Measurements from ENCODE around the gene FBXO17. TPM values are rescaled to one million over a fixed set of nuclear protein-coding genes. Genes with fewer than 3 reads are reported as not detected.
"Not testable (repeated sequence)": the region's sequence is repeated elsewhere in the genome, so short reads cannot be mapped to it uniquely, and the experiment has no call there.

Gene FBXO17
- total RNA-seq, 2 donors from 2014 or later: not detected

GRCh38 chr19:38997576-38997975 is 22.0 kb upstream of the FBXO17 start:
- H3K27me3 Mint-ChIP-seq (ENCODE audit: low read depth): peaks cover 14% of the 10 kb centered on the region
- H3K27ac Mint-ChIP-seq; DNase-seq; H3K4me1 Mint-ChIP-seq (ENCODE audit: low read depth); H3K9me3 Mint-ChIP-seq; H3K4me3 Mint-ChIP-seq; H3K36me3 Mint-ChIP-seq (ENCODE audit: insufficient read depth in 2 of 2); ATAC-seq (replicated peaks in 1 of 2): not testable (repeated sequence)

GRCh38 chr19:38993271-38993670 is 17.7 kb upstream of the FBXO17 start:
- no peaks in the 10 kb centered on the region for H3K4me1 Mint-ChIP-seq (ENCODE audit: low read depth)

GRCh38 chr19:38990949-38991697 is 15.6 kb upstream of the FBXO17 start:
- H3K36me3 Mint-ChIP-seq (ENCODE audit: insufficient read depth in 2 of 2): peaks cover 0 to 2% of the 10 kb centered on the region in 2 donors
- H3K4me3 Mint-ChIP-seq: no peak overlapping the region
- peaks cover 35% of the 10 kb centered on the region for H3K27me3 Mint-ChIP-seq (ENCODE audit: low read depth)
- no peak for DNase-seq
- no peaks in the 10 kb centered on the region for H3K9me3 Mint-ChIP-seq
- no peak overlapping the region for H3K27ac Mint-ChIP-seq
- ATAC-seq (replicated peaks in 1 of 2): no peak
- no peaks in the 10 kb centered on the region for H3K4me1 Mint-ChIP-seq (ENCODE audit: low read depth)

More at GRCh38 chr19:38993271-38993670, 17.7 kb upstream of the FBXO17 start:
- H3K27ac Mint-ChIP-seq: no peak overlapping the region
- no peaks in the 10 kb centered on the region for H3K9me3 Mint-ChIP-seq
- ATAC-seq (replicated peaks in 1 of 2) (peak in 1 of 2 donors; percentile 33), DNase-seq (no peak)
- no peak overlapping the region for H3K4me3 Mint-ChIP-seq
- H3K27me3 Mint-ChIP-seq (ENCODE audit: low read depth): peaks cover 30% of the 10 kb centered on the region
- peaks cover 0 to 2% of the 10 kb centered on the region in 2 donors for H3K36me3 Mint-ChIP-seq (ENCODE audit: insufficient read depth in 2 of 2)

- not testable (repeated sequence) for H3K4me1 Mint-ChIP-seq (ENCODE audit: low read depth); H3K27ac Mint-ChIP-seq; H3K9me3 Mint-ChIP-seq; H3K36me3 Mint-ChIP-seq (ENCODE audit: insufficient read depth in 2 of 2); H3K4me3 Mint-ChIP-seq; ATAC-seq (replicated peaks in 1 of 2); DNase-seq
- peaks cover 38% of the 10 kb centered on the region for H3K27me3 Mint-ChIP-seq (ENCODE audit: low read depth)
Observed at GRCh38 chr19:38989614-38990013, 14.1 kb upstream of the FBXO17 start.

- ATAC-seq (replicated peaks in 1 of 2): no peak
- peaks cover 38% of the 10 kb centered on the region for H3K27me3 Mint-ChIP-seq (ENCODE audit: low read depth)
- H3K9me3 Mint-ChIP-seq: peaks cover 0 to 2% of the 10 kb centered on the region in 2 donors
- no peak overlapping the region for H3K27ac Mint-ChIP-seq
- H3K36me3 Mint-ChIP-seq (ENCODE audit: insufficient read depth in 2 of 2): no peaks in the 10 kb centered on the region
- no peak overlapping the region for H3K4me3 Mint-ChIP-seq
- no peaks in the 10 kb centered on the region for H3K4me1 Mint-ChIP-seq (ENCODE audit: low read depth)
- DNase-seq: no peak
Observed at GRCh38 chr19:38989066-38989605, 13.6 kb upstream of the FBXO17 start.

- not testable (repeated sequence) for H3K4me3 Mint-ChIP-seq; H3K4me1 Mint-ChIP-seq (ENCODE audit: low read depth); H3K36me3 Mint-ChIP-seq (ENCODE audit: insufficient read depth in 2 of 2); H3K27ac Mint-ChIP-seq; H3K9me3 Mint-ChIP-seq; ATAC-seq (replicated peaks in 1 of 2); DNase-seq
- H3K27me3 Mint-ChIP-seq (ENCODE audit: low read depth): peaks cover 38% of the 10 kb centered on the region
Observed at GRCh38 chr19:38988627-38989026, 13.1 kb upstream of the FBXO17 start.

GRCh38 chr19:38987745-38988144 is 12.2 kb upstream of the FBXO17 start:
- not testable (repeated sequence) for DNase-seq; H3K27ac Mint-ChIP-seq; ATAC-seq (replicated peaks in 1 of 2); H3K9me3 Mint-ChIP-seq; H3K36me3 Mint-ChIP-seq (ENCODE audit: insufficient read depth in 2 of 2); H3K4me3 Mint-ChIP-seq; H3K4me1 Mint-ChIP-seq (ENCODE audit: low read depth)
- H3K27me3 Mint-ChIP-seq (ENCODE audit: low read depth): peaks cover 30% of the 10 kb centered on the region

GRCh38 chr19:38985262-38985661 is 9.7 kb upstream of the FBXO17 start:
- Mint-ChIP-seq H3K9me3 (peaks cover 4 to 6% of the 10 kb centered on the region in 2 donors), H3K4me3 (no peak overlapping the region), H3K4me1 (ENCODE audit: low read depth) (no peaks in the 10 kb centered on the region), H3K36me3 (ENCODE audit: insufficient read depth in 2 of 2) (peaks cover 4 to 5% of the 10 kb centered on the region in 2 donors), H3K27ac (no peak overlapping the region), H3K27me3 (ENCODE audit: low read depth) (peaks cover 27% of the 10 kb centered on the region)
- DNase-seq (no peak), ATAC-seq (replicated peaks in 1 of 2) (no peak)

GRCh38 chr19:38980583-38981374 is 5.2 kb upstream of the FBXO17 start:
- Mint-ChIP-seq H3K4me3 (no peak overlapping the region), H3K27ac (no peak overlapping the region), H3K4me1 (ENCODE audit: low read depth) (peaks cover 30% of the 10 kb centered on the region), H3K9me3 (peaks cover 4 to 6% of the 10 kb centered on the region in 2 donors), H3K36me3 (ENCODE audit: insufficient read depth in 2 of 2) (peaks cover 4 to 5% of the 10 kb centered on the region in 2 donors), H3K27me3 (ENCODE audit: low read depth) (peaks cover 24% of the 10 kb centered on the region)
- ATAC-seq (replicated peaks in 1 of 2) (no peak), DNase-seq (no peak)

GRCh38 chr19:38979812-38980211 is 4.3 kb upstream of the FBXO17 start:
- Mint-ChIP-seq H3K27me3 (ENCODE audit: low read depth) (peaks cover 29% of the 10 kb centered on the region), H3K9me3 (peaks cover 4% of the 10 kb centered on the region in 2 donors), H3K27ac (no peak overlapping the region), H3K36me3 (ENCODE audit: insufficient read depth in 2 of 2) (peaks cover 4 to 5% of the 10 kb centered on the region in 2 donors), H3K4me1 (ENCODE audit: low read depth) (peaks cover 30% of the 10 kb centered on the region), H3K4me3 (no peak overlapping the region)
- DNase-seq (no peak), ATAC-seq (replicated peaks in 1 of 2) (no peak)

GRCh38 chr19:38978326-38978689 is 2.8 kb upstream of the FBXO17 start:
- Mint-ChIP-seq H3K4me3 (no peak overlapping the region), H3K27me3 (ENCODE audit: low read depth) (peaks cover 36% of the 10 kb centered on the region), H3K4me1 (ENCODE audit: low read depth) (peaks cover 30% of the 10 kb centered on the region), H3K9me3 (peaks cover 4% of the 10 kb centered on the region in 2 donors), H3K36me3 (ENCODE audit: insufficient read depth in 2 of 2) (peaks cover 4 to 5% of the 10 kb centered on the region in 2 donors), H3K27ac (no peak overlapping the region)
- ATAC-seq (replicated peaks in 1 of 2) (no peak), DNase-seq (no peak)

GRCh38 chr19:38977445-38978325 is 2.1 kb upstream of the FBXO17 start:
- H3K4me3 Mint-ChIP-seq: no peak overlapping the region
- no peak overlapping the region for H3K27ac Mint-ChIP-seq
- peaks cover 30% of the 10 kb centered on the region for H3K4me1 Mint-ChIP-seq (ENCODE audit: low read depth)

More at GRCh38 chr19:38977445-38978325, 2.1 kb upstream of the FBXO17 start:
- Mint-ChIP-seq H3K9me3 (peaks cover 4% of the 10 kb centered on the region in 2 donors), H3K36me3 (ENCODE audit: insufficient read depth in 2 of 2) (peaks cover 4 to 5% of the 10 kb centered on the region in 2 donors), H3K27me3 (ENCODE audit: low read depth) (peaks cover 36% of the 10 kb centered on the region)
- peak; percentile 99 for ATAC-seq (replicated peaks in 1 of 2)
- DNase-seq: peak; percentile 82

Data from activated T-cell treated with anti-CD3 and anti-CD28 coated beads, Interleukin-2, amount 50 U/mL, for 72 hours (primary cell).